Smooth muscle cell (in vitro differentiated cells): ENCODE measurements around the gene BARX1. TPM values are rescaled to one million over a fixed set of nuclear protein-coding genes. Genes with fewer than 3 reads are reported as not detected.
A peak's percentile ranks its signal among the peaks of the same experiment; 100 is the strongest.

Experiments
- DNase-seq: peaks from one replicate; lab custom pipeline; 2025; ENCODE audit not compliant: unreplicated experiment; lab: John Stamatoyannopoulos, UW
- H2AFZ ChIP-seq: fragments of 200-600 bp; sonication (generic); 2 replicates; pipeline ENCODE4 v1.6.0; 2016; ENCODE audit warnings: antibody characterized with exemption, low read depth, mild to moderate bottlenecking
- H3F3A ChIP-seq: fragments of 200-600 bp; sonication (generic); 2 replicates; pipeline ENCODE4 v1.6.0; 2017; ENCODE audit warnings: antibody characterized with exemption, low read depth
- H3K27ac ChIP-seq: fragments of 200-600 bp; sonication (generic); 2 replicates; pipeline ENCODE4 v1.5.1; 2016; ENCODE audit warnings: low read depth, mild to moderate bottlenecking
- H3K27me3 ChIP-seq: fragments of 200-600 bp; sonication (generic); 2 replicates; pipeline ENCODE4 v1.6.1; 2016; ENCODE audit warnings: low read depth, mild to moderate bottlenecking
- H3K36me3 ChIP-seq: fragments of 200-600 bp; sonication (generic); 2 replicates; pipeline ENCODE4 v1.5.1; 2016; ENCODE audit warnings: low read depth
- H3K4me1 ChIP-seq: fragments of 200-600 bp; sonication (generic); 2 replicates; pipeline ENCODE4 v1.5.1; 2016; ENCODE audit warnings: low read depth
- H3K4me2 ChIP-seq: fragments of 200-600 bp; sonication (generic); 2 replicates; pipeline ENCODE4 v1.6.0; 2016; ENCODE audit warnings: mild to moderate bottlenecking
- H3K4me3 ChIP-seq: fragments of 200-600 bp; sonication (generic); 2 replicates; pipeline ENCODE4 v1.5.1; 2016; ENCODE audit warnings: mild to moderate bottlenecking
- H3K79me2 ChIP-seq: fragments of 200-600 bp; sonication (generic); 2 replicates; pipeline ENCODE4 v1.6.0; 2016; ENCODE audit warnings: low read depth, mild to moderate bottlenecking
- H3K9ac ChIP-seq: fragments of 200-600 bp; sonication (generic); 2 replicates; pipeline ENCODE4 v1.6.0; 2016; ENCODE audit warnings: low read depth
- H3K9me3 ChIP-seq: fragments of 200-600 bp; sonication (generic); replicated peaks from 2 replicates; pipeline ENCODE4 v1.5.1; 2016; ENCODE audit warnings: low read depth
- H4K20me1 ChIP-seq: fragments of 200-600 bp; sonication (generic); 2 replicates; pipeline ENCODE4 v1.6.0; 2016; ENCODE audit warnings: low read depth
- CTCF ChIP-seq: fragments of 200-600 bp; sonication (generic); IDR thresholded peaks from 2 replicates; pipeline ENCODE4 v1.5.1; 2017; ENCODE audit warnings: borderline replicate concordance, mild to moderate bottlenecking, antibody characterized with exemption; ENCODE audit not compliant: insufficient read depth, poor library complexity, severe bottlenecking
- WGBS: methylation state at CpG from one replicate; pipeline ENCODE4 v1.1.7; 2016; ENCODE audit warnings: low lambda C conversion rate; 5-methylcytosine and 5-hydroxymethylcytosine counted together
- polyA plus RNA-seq: library from polyadenylated mRNA; unstranded; fragments of >200 nt; fragmentation: Nextera tagmentation; extraction: Ambion mirVana; gene quantifications from 2 replicates; pipeline ENCODE4 v1.2.1, GENCODE V29; 2016
- total RNA-seq: library from RNA; depleted of rRNA; stranded (reverse); fragments of >200 nt; gene quantifications from 2 replicates; pipeline ENCODE4 v1.2.3, GENCODE V29; 2014

The BARX1 gene
- total RNA-seq (3.2 and 6.1 TPM in 2 replicates), polyA plus RNA-seq (6.1 and 11.5 TPM in 2 replicates)

GRCh38 chr9:93955111-93955980, at the start of gene BARX1:
TSS of gene BARX1 (minus strand) at chr9:93955355. CDS start at chr9:93955146, 209 bp downstream.
- no peaks in the 10 kb centered on the region for H3K9me3 ChIP-seq
- H3K4me2 ChIP-seq = peak within 1 kb of the TSS; percentile 86
- TF ChIP-seq CTCF = no peak
- no peaks in the 10 kb centered on the region for H3F3A ChIP-seq
- 2% methylated on average over 37 of the region's 102 CpGs for WGBS
- H3K4me1 ChIP-seq = peaks cover 34% of the 10 kb centered on the region
- no peak within 1 kb of the TSS for H3K27ac ChIP-seq
- H4K20me1 ChIP-seq = peaks cover 3% of the 10 kb centered on the region
- H3K27me3 ChIP-seq = peaks cover 96% of the 10 kb centered on the region
- no peak within 1 kb of the TSS for H3K9ac ChIP-seq
- H3K36me3 ChIP-seq = no peaks in the 10 kb centered on the region
- H3K4me3 ChIP-seq = peak within 1 kb of the TSS; percentile 46
- DNase-seq = no peak
- no peaks in the 10 kb centered on the region for H3K79me2 ChIP-seq
- H2AFZ ChIP-seq = no peak within 1 kb of the TSS

- no peaks in the 10 kb centered on the region for H3K36me3 ChIP-seq
- H3K9me3 ChIP-seq = no peaks in the 10 kb centered on the region
Observed at GRCh38 chr9:94002316-94003140, 47.4 kb upstream of the BARX1 start.

GRCh38 chr9:93996863-93997262, 41.7 kb upstream of the BARX1 start:
- no peaks in the 10 kb centered on the region for H3K36me3 ChIP-seq
- no peaks in the 10 kb centered on the region for H3F3A ChIP-seq
- no peak overlapping the region for H2AFZ ChIP-seq
- H3K9ac ChIP-seq = no peak overlapping the region
- no peaks in the 10 kb centered on the region for H3K4me1 ChIP-seq
- no peak overlapping the region for H3K27ac ChIP-seq
- H3K4me3 ChIP-seq = no peak overlapping the region
- H3K79me2 ChIP-seq = no peaks in the 10 kb centered on the region
- no peak for TF ChIP-seq CTCF
- no peaks in the 10 kb centered on the region for H3K9me3 ChIP-seq
- no peaks in the 10 kb centered on the region for H3K27me3 ChIP-seq
- no peak overlapping the region for H3K4me2 ChIP-seq
- no peaks in the 10 kb centered on the region for H4K20me1 ChIP-seq
- DNase-seq = no peak

More at GRCh38 chr9:94002316-94003140, 47.4 kb upstream of the BARX1 start:
- Histone ChIP-seq H3K4me2 (no peak overlapping the region), H2AFZ (no peak overlapping the region), H3F3A (no peaks in the 10 kb centered on the region), H3K27me3 (no peaks in the 10 kb centered on the region), H3K9ac (no peak overlapping the region), H3K79me2 (no peaks in the 10 kb centered on the region), H3K27ac (no peak overlapping the region), H4K20me1 (no peaks in the 10 kb centered on the region), H3K4me1 (no peaks in the 10 kb centered on the region), H3K4me3 (no peak overlapping the region)
- 24% methylated on average over 6 of the region's 6 CpGs for WGBS
- DNase-seq = no peak
- peak; percentile 69 for TF ChIP-seq CTCF
